PFSK-1 (cell line): ENCODE measurements around the gene HMGCL.

Experiments
- POLR2AphosphoS5 ChIP-seq: IDR thresholded peaks from 2 replicates; pipeline ENCODE4 v1.6.1; 2012; ENCODE audit warnings: low read depth, mild to moderate bottlenecking, control low read depth, low read length, moderate library complexity
- SIN3A ChIP-seq: IDR thresholded peaks from 2 replicates; pipeline ENCODE4 v1.6.1; 2012; ENCODE audit warnings: mild to moderate bottlenecking, low read length, moderate library complexity, borderline replicate concordance; ENCODE audit not compliant: insufficient read depth
- TAF1 ChIP-seq: IDR thresholded peaks from 2 replicates; pipeline ENCODE4 v1.6.1; 2012; ENCODE audit warnings: low read length, control low read depth, borderline replicate concordance; ENCODE audit not compliant: insufficient read depth
- TF ChIP-seq, protein P1 (sequence below), 2 experiments: IDR thresholded peaks; 2 replicates each; pipeline versions ENCODE4 v1.6.1 to v1.8.0; 2011 to 2012; ENCODE audit warnings: low read depth in 2 of 2, low read length in 2 of 2, control low read depth in 1 of 2, inconsistent platforms in 1 of 2, mild to moderate bottlenecking in 1 of 2, moderate library complexity in 1 of 2; ENCODE audit not compliant: insufficient read depth in 1 of 2

DNA sequence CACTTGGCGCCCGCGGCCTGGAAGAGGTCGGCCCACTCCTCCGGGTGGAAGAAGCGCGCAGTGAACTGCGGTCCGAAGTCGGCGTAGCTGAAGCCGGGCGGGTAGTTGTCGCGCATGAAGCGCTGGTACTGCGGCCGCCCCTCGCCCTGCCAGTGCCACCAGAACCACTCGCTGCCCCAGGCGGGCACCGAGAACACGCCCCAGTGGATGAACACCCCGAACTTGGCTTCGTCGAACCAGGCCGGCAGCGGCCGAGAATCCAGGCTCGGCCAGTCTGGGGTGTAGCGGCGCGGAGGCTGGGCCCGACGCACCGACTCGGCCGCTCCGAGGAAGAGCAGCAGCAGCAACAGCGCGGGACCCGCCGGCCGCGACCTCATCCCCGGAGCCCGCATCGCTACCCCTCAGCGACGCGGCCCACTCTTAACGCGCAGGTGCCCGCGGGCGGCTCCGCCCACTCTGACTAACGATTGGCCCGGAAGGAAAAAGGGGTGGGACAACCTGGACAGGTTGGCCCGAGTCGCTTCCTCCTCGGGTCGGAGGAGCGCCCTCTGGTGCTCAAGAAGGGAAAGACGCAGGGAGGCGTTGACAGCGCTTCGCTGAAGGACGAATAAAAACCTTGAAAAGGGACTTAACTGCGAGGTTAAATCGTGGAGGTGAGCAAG lies 42.8 kb upstream of the HMGCL start, which contains the start of gene FUCA1:
- TF ChIP-seq TAF1 (no peak), POLR2AphosphoS5 (no peak), SIN3A (no peak)
- TF ChIP-seq, protein P1, sequence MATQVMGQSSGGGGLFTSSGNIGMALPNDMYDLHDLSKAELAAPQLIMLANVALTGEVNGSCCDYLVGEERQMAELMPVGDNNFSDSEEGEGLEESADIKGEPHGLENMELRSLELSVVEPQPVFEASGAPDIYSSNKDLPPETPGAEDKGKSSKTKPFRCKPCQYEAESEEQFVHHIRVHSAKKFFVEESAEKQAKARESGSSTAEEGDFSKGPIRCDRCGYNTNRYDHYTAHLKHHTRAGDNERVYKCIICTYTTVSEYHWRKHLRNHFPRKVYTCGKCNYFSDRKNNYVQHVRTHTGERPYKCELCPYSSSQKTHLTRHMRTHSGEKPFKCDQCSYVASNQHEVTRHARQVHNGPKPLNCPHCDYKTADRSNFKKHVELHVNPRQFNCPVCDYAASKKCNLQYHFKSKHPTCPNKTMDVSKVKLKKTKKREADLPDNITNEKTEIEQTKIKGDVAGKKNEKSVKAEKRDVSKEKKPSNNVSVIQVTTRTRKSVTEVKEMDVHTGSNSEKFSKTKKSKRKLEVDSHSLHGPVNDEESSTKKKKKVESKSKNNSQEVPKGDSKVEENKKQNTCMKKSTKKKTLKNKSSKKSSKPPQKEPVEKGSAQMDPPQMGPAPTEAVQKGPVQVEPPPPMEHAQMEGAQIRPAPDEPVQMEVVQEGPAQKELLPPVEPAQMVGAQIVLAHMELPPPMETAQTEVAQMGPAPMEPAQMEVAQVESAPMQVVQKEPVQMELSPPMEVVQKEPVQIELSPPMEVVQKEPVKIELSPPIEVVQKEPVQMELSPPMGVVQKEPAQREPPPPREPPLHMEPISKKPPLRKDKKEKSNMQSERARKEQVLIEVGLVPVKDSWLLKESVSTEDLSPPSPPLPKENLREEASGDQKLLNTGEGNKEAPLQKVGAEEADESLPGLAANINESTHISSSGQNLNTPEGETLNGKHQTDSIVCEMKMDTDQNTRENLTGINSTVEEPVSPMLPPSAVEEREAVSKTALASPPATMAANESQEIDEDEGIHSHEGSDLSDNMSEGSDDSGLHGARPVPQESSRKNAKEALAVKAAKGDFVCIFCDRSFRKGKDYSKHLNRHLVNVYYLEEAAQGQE (IDR thresholded peaks at IDR 0.05; ENCODE audit: insufficient read depth in 1 of 2, low read depth in 2 of 2, low read length in 2 of 2): no peak
